ENCODE results near the gene AVPR2. TPM values are rescaled to one million over a fixed set of nuclear protein-coding genes. Genes with fewer than 3 reads are reported as not detected.

The AVPR2 gene
- total RNA-seq, 1 donor from 2014 or later: not detected

- H3K9me3 Mint-ChIP-seq (ENCODE audit: unreplicated experiment): no peaks in the 10 kb centered on the region
- H3K27ac Mint-ChIP-seq (ENCODE audit: unreplicated experiment): no peak overlapping the region
- H3K4me1 Mint-ChIP-seq (ENCODE audit: low read depth, unreplicated experiment): no peaks in the 10 kb centered on the region
- no peak for TF ChIP-seq CTCF (IDR thresholded peaks at IDR 0.05; ENCODE audit: partially characterized antibody, unreplicated experiment)
- H3K4me3 Mint-ChIP-seq (ENCODE audit: unreplicated experiment): no peak overlapping the region
- H3K36me3 Mint-ChIP-seq (ENCODE audit: unreplicated experiment): no peaks in the 10 kb centered on the region
- DNase-seq: peak; percentile 60
- no peaks in the 10 kb centered on the region for H3K27me3 Mint-ChIP-seq (ENCODE audit: unreplicated experiment)
Observed at GRCh38 chrX:153909024-153909979, 4.8 kb downstream of the AVPR2 start.

DNA sequence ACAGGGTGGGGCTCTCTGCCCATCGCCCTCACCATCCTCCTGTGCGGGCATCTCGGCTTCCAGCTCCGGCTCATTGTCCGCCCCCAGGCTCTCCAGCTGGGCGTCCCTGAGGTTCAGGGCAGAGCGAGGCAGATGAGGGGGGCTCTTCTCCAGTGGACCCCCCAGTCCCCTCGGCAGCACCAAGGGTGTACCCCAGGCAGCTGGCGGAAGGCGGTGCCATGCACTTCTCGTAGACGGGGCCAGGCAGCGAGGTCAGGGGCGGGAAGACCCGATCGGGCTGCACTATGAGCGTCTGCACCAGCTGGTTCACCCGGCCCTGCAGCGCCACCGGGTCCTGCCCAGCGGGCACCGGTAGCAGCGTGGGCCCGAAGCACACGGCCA lies 5.5 kb downstream of the AVPR2 start:
- H3K27ac Mint-ChIP-seq (ENCODE audit: unreplicated experiment): no peak overlapping the region
- no peak overlapping the region for H3K4me3 Mint-ChIP-seq (ENCODE audit: unreplicated experiment)
- no peaks in the 10 kb centered on the region for H3K27me3 Mint-ChIP-seq (ENCODE audit: unreplicated experiment)
- TF ChIP-seq CTCF (IDR thresholded peaks at IDR 0.05; ENCODE audit: partially characterized antibody, unreplicated experiment): no peak
- no peak for DNase-seq
- no peaks in the 10 kb centered on the region for H3K36me3 Mint-ChIP-seq (ENCODE audit: unreplicated experiment)
- H3K9me3 Mint-ChIP-seq (ENCODE audit: unreplicated experiment): no peaks in the 10 kb centered on the region
- H3K4me1 Mint-ChIP-seq (ENCODE audit: low read depth, unreplicated experiment): no peaks in the 10 kb centered on the region

DNA sequence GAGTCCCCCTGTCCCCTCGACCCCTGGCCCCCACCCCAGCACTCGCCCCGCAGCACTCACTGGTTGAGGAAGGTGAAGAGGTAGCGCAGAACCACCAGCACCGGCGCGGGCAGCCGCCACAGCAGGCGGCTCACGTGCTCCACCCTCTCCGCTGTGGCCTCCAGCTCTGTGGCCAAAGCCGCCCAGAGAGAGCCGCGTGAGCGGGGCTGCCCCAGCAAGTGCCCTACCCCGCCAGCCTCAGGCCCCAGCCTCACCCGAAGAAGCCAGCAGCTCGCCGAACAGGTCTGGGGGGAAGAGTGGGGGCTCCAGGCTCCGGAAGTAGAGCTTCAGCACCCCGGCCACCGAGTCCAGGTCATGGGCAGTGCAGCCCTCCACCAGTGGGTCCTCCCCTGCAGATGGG lies 6.0 kb downstream of the AVPR2 start:
- TF ChIP-seq CTCF (IDR thresholded peaks at IDR 0.05; ENCODE audit: partially characterized antibody, unreplicated experiment): no peak
- Mint-ChIP-seq H3K27ac (ENCODE audit: unreplicated experiment) (no peak overlapping the region), H3K4me3 (ENCODE audit: unreplicated experiment) (no peak overlapping the region), H3K27me3 (ENCODE audit: unreplicated experiment) (no peaks in the 10 kb centered on the region), H3K9me3 (ENCODE audit: unreplicated experiment) (no peaks in the 10 kb centered on the region), H3K36me3 (ENCODE audit: unreplicated experiment) (no peaks in the 10 kb centered on the region), H3K4me1 (ENCODE audit: low read depth, unreplicated experiment) (no peaks in the 10 kb centered on the region)
- no peak for DNase-seq

- H3K27ac Mint-ChIP-seq (ENCODE audit: unreplicated experiment): no peak overlapping the region
- TF ChIP-seq CTCF (IDR thresholded peaks at IDR 0.05; ENCODE audit: partially characterized antibody, unreplicated experiment): no peak
Observed at GRCh38 chrX:153911798-153912197, 7.3 kb downstream of the AVPR2 start.

DNA sequence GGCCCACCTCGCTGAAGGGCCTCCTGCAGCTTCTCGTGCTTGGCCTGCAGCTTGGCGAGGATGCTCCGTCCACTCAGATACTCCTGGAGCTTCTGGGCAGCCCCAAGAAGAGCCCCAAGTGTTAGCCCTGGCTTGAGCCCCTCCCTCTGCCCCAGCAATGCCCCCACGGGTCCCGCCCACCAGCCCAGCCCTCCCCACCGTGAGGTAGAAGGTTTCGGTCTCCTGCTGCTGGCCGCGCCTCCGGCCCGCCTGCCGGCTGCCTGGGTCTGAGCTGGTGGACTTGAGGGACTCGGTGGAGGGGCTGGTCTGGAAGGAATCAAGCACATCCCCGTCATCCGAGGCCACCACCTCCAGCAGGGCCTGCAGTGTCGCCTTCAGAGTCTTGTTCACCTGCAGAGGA lies 8.7 kb downstream of the AVPR2 start:
- Mint-ChIP-seq H3K4me3 (ENCODE audit: unreplicated experiment) (no peak overlapping the region), H3K9me3 (ENCODE audit: unreplicated experiment) (no peaks in the 10 kb centered on the region), H3K36me3 (ENCODE audit: unreplicated experiment) (no peaks in the 10 kb centered on the region), H3K27me3 (ENCODE audit: unreplicated experiment) (no peaks in the 10 kb centered on the region), H3K27ac (ENCODE audit: unreplicated experiment) (no peak overlapping the region), H3K4me1 (ENCODE audit: low read depth, unreplicated experiment) (peaks cover 5% of the 10 kb centered on the region)
- no peak for DNase-seq
- TF ChIP-seq CTCF (IDR thresholded peaks at IDR 0.05; ENCODE audit: partially characterized antibody, unreplicated experiment): no peak

More at GRCh38 chrX:153911798-153912197, 7.3 kb downstream of the AVPR2 start:
- no peaks in the 10 kb centered on the region for H3K27me3 Mint-ChIP-seq (ENCODE audit: unreplicated experiment)
- H3K9me3 Mint-ChIP-seq (ENCODE audit: unreplicated experiment): no peaks in the 10 kb centered on the region
- no peak for DNase-seq
- no peaks in the 10 kb centered on the region for H3K4me1 Mint-ChIP-seq (ENCODE audit: low read depth, unreplicated experiment)
- H3K4me3 Mint-ChIP-seq (ENCODE audit: unreplicated experiment): no peak overlapping the region
- H3K36me3 Mint-ChIP-seq (ENCODE audit: unreplicated experiment): no peaks in the 10 kb centered on the region

Measured in glutamatergic neuron (in vitro differentiated cells).